ENCODE data around the gene SPSB3.

SPSB3 gene

DNA sequence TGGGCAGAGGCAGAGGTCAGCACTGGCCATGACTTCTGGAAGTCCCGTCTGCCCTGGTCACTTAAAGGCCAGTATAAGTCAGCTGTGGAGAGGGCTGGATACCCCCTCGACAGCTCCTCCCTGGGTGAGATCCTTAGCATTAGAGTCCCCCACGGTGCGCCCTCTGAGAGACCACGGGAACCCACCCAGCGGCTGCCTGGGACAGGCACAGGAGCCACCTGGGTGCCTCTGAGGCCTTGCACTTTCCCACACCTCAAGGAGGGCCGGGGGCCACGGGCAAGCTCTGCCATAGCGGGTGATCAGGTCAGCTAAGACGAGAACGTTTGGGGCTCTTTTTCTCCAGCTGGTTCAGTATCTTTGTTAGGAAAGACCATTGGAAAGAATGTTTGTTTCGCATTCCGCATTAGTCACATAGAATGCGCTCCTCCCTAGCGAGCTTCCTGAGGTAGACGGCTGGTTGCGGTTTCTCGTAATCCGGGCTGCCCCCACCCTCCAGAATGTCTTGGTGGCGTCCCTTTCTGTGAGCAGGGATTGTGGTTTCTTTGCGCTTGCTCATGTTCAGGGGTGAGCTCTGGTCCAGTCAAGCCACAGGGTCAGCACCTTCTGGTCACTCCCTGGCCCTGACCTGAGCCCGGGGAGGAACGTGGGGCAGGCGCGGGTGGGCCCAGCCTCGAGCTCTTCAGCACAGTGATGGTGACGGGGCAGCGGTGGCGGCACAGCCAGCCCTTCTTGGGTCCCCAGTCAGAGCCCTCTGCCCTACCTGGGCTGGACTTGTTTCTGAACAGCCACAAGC, 36.3 kb downstream of the SPSB3 start:
- H3K4me3 ChIP-seq (ENCODE audit: low read depth, low read length): no peak overlapping the region
- TF ChIP-seq, protein P1, sequence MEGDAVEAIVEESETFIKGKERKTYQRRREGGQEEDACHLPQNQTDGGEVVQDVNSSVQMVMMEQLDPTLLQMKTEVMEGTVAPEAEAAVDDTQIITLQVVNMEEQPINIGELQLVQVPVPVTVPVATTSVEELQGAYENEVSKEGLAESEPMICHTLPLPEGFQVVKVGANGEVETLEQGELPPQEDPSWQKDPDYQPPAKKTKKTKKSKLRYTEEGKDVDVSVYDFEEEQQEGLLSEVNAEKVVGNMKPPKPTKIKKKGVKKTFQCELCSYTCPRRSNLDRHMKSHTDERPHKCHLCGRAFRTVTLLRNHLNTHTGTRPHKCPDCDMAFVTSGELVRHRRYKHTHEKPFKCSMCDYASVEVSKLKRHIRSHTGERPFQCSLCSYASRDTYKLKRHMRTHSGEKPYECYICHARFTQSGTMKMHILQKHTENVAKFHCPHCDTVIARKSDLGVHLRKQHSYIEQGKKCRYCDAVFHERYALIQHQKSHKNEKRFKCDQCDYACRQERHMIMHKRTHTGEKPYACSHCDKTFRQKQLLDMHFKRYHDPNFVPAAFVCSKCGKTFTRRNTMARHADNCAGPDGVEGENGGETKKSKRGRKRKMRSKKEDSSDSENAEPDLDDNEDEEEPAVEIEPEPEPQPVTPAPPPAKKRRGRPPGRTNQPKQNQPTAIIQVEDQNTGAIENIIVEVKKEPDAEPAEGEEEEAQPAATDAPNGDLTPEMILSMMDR (IDR thresholded peaks at IDR 0.05; ENCODE audit: insufficient read depth, low read depth, low read length, missing control alignments): no peak
- DNase-seq (ENCODE audit: low read depth): no peak

DNA sequence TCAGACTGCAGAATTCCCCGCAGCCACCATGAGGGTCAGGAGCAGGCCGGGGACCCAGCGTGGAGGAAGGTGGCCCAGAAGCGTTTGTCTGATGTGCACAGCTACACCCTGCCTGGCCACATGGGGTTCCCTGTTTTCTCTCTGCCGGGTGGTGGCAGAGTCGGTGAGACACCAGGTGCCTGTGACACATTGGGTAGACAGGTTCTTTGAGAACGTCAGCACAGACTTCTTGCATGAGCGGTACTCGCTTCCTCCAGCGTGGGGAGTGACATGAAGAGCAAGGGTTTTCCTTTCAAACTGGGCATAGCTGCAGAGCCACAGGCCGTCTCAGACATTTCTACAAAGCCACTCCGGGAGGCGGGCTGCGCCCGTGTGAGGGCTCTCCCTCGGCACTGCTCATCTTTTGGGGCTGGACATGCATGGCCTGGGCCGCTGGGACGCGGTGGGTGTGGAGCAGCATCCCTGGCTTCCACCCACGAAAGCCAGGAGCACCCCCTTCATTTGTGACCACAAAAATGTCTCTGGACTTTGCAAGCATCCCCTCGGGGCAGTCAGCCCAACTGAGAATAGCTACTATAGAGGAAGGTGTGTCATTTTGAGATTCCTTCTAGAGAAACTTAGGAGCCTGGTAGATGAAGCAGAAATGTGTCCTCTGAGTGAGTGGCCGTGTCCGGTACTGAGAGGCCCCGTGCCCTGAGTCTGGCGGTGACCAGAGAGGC, 37.0 kb downstream of the SPSB3 start:
- H3K4me3 ChIP-seq (ENCODE audit: low read depth, low read length): no peak overlapping the region
- DNase-seq (ENCODE audit: low read depth): no peak
- TF ChIP-seq, protein P1 (IDR thresholded peaks at IDR 0.05; ENCODE audit: insufficient read depth, low read depth, low read length, missing control alignments): no peak

GRCh38 chr16:1744338-1744840, 38.0 kb downstream of the SPSB3 start:
- no peak overlapping the region for H3K4me3 ChIP-seq (ENCODE audit: low read depth, low read length)
- TF ChIP-seq, protein P1 (IDR thresholded peaks at IDR 0.05; ENCODE audit: insufficient read depth, low read depth, low read length, missing control alignments): no peak
- no peak for DNase-seq (ENCODE audit: low read depth)

DNA sequence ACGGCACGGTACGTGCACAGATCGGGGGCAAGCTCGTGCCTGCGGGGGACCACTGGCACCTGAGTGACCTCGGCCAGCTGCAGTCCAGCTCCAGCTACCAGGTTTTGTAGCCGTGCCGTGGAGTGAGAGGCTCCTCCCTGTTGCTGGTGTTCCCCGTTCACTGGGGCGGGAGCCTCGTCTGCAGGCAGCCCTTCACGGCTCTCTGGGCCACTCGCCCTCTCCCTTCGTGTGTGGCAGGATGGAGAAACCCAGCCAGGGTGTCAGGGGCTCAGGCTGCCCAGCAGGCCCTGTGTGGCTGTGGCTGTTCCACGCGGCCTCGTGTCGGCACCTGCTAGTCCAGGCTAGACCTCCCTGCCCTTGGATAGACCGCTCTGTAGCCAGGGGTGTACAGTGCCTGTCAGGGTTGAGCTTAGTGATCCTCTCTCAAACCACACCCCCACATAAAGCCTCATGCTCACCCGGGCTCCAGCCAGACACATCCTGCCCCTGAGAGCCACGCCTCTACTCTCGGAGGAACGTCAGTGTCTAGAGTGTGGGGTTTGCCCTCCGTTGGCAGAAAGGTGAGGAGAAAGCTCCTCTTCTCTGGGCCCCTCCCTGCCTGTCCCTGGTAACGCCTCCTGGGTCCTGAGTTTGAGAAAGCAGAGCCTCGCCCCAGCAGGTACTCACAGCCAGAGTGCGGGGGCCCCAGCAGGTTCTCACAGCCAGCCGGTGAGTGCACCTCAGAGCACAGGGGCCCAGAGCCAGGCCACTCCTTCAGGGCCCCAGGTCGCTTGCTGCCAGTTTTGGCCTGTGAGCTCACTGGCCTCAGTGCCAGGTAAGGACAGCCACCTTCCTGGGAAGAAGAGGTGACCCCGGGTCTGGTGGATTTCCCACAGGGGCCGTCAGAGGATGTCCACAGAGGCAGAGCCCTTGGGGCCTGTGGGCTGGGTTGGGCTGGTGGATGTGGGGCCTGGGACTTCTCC, 38.7 kb downstream of the SPSB3 start:
- DNase-seq (ENCODE audit: low read depth): no peak

DNA sequence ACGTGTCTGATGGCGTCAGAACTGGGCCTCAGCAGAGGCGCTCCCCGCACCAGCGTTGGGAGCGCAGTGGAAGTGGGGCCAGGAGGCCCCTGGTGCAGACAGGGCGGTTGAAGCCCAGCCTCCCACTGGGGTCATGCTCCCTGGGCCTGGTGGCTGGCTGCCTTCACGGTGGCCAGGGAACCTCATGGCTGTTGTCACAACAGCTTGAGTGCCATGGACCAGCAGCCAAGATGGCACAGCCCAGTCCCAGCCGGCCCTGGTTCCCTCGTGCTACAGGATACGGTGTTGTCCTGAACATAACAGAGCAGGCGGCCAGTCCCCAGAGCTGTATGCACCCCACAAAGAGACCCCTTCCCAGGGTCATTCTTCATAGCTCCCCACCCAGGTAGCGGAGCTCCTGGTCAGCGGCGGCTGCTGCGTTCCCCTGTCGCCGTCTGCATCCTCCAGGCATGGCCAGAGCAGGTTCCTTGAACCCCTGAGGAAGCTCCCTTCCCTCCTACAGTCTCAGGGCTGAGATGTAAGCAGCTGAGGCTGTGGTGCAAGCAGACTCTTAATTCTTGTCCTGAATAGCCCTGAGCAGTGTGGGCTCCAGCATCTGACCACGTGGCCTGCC, 40.7 kb downstream of the SPSB3 start:
- DNase-seq (ENCODE audit: low read depth): no peak
- no peak overlapping the region for H3K4me3 ChIP-seq (ENCODE audit: low read depth, low read length)
- TF ChIP-seq, protein P1 (IDR thresholded peaks at IDR 0.05; ENCODE audit: insufficient read depth, low read depth, low read length, missing control alignments): no peak

More for the DNA sequence above, 38.7 kb downstream of the SPSB3 start:
- TF ChIP-seq, protein P1 (IDR thresholded peaks at IDR 0.05; ENCODE audit: insufficient read depth, low read depth, low read length, missing control alignments): no peak
- no peak overlapping the region for H3K4me3 ChIP-seq (ENCODE audit: low read depth, low read length)

All from GM12865 (cell line).